Measurements from ENCODE around the gene PCBP4. TPM values are rescaled to one million over a fixed set of nuclear protein-coding genes. Genes with fewer than 3 reads are reported as not detected.

The PCBP4 gene
- total RNA-seq, result 73.0 TPM
- long read RNA-seq, transcript PCBP4-202 (13 exons, 2,015 nt), result major isoform, 48 of 159 reads
- long read RNA-seq, transcript PCBP4-205 (14 exons, 2,147 nt), result minor isoform, 18 of 159 reads
- long read RNA-seq, partial matches to known transcripts, result 19 of 159 reads
- long read RNA-seq, other reads (novel, unspliced or antisense), result 71 of 159 reads

- Histone ChIP-seq H3K4me3 (peak within 1 kb of the TSS; percentile 85), H3K4me1 (peaks cover 88% of the 10 kb centered on the region), H3K27me3 (ENCODE audit: low read depth) (no peaks in the 10 kb centered on the region), H3K9me3 (replicated peaks) (no peaks in the 10 kb centered on the region), H3K36me3 (no peaks in the 10 kb centered on the region), H3K27ac (replicated peaks) (peak within 1 kb of the TSS; percentile 98)
- intact Hi-C loops (cut with micrococcal nuclease), result no loop called here
- peak; percentile 78 for DNase-seq
- TF ChIP-seq, protein P1, sequence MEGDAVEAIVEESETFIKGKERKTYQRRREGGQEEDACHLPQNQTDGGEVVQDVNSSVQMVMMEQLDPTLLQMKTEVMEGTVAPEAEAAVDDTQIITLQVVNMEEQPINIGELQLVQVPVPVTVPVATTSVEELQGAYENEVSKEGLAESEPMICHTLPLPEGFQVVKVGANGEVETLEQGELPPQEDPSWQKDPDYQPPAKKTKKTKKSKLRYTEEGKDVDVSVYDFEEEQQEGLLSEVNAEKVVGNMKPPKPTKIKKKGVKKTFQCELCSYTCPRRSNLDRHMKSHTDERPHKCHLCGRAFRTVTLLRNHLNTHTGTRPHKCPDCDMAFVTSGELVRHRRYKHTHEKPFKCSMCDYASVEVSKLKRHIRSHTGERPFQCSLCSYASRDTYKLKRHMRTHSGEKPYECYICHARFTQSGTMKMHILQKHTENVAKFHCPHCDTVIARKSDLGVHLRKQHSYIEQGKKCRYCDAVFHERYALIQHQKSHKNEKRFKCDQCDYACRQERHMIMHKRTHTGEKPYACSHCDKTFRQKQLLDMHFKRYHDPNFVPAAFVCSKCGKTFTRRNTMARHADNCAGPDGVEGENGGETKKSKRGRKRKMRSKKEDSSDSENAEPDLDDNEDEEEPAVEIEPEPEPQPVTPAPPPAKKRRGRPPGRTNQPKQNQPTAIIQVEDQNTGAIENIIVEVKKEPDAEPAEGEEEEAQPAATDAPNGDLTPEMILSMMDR (IDR thresholded peaks at IDR 0.05; ENCODE audit: borderline replicate concordance), result no peak
Observed at GRCh38 chr3:51967384-51968169, at the start of gene PCBP4. PCBP4 (minus strand) TSS chr3:51967454; CDS start chr3:51961240, 6,214 bp downstream.

DNA sequence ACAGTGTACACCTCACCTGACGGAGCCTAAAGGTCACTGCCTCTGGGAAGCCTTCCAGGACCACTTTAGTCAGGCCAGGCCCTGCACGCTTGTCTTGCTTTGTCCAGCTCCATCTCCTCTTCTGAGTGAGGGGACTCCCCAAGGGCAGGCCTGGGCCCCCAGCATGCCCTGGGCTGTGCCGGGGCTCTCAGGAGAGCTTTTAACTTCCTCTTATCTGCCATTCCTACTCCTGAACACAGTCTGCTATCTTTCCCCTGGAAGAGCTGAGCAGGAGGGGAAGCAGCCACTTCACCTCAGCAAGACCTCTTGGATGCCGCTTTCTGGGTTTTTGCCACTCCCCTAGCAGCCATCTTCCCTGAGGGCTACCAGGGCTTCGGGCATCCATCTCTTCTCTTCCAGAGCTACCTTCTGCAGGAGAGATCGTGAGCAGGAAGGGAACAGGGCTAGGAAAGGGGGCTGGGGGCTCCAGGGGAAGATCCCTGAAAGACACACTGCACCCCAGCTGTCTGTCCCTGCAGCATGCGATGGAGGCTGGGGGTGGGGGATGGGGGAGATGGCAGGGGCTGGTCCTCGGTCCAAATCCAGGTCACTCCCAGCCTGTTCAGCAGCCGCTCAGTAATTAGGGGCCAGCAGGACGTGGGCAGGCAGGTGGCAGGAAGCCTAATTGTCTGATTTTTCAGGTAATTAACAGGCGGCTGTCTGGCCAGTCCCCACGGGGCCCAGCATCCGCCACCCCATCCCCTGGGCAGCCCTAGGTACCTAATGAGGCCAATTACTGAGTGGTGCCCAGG is 48.4 kb upstream of the PCBP4 start:
- TF ChIP-seq, protein P1 (IDR thresholded peaks at IDR 0.05; ENCODE audit: borderline replicate concordance), result no peak
- H3K9me3 ChIP-seq (replicated peaks), result no peaks in the 10 kb centered on the region

GRCh38 chr3:52014613-52015012 is 47.4 kb upstream of the PCBP4 start:
- Histone ChIP-seq H3K27me3 (ENCODE audit: low read depth) (no peaks in the 10 kb centered on the region), H3K9me3 (replicated peaks) (no peaks in the 10 kb centered on the region), H3K4me1 (peaks cover 66% of the 10 kb centered on the region), H3K27ac (replicated peaks) (no peak overlapping the region), H3K36me3 (no peaks in the 10 kb centered on the region), H3K4me3 (no peak overlapping the region)
- TF ChIP-seq, protein P1 (IDR thresholded peaks at IDR 0.05; ENCODE audit: borderline replicate concordance), result no peak
- DNase-seq, result no peak
- intact Hi-C loops (cut with micrococcal nuclease), result no loop called here

More for the DNA sequence above, 48.4 kb upstream of the PCBP4 start:
- no peaks in the 10 kb centered on the region for H3K27me3 ChIP-seq (ENCODE audit: low read depth)
- intact Hi-C loops (cut with micrococcal nuclease), result no loop called here
- peak overlapping the region; percentile 92 for H3K27ac ChIP-seq (replicated peaks)
- DNase-seq, result no peak
- no peak overlapping the region for H3K4me3 ChIP-seq
- peaks cover 76% of the 10 kb centered on the region for H3K4me1 ChIP-seq
- H3K36me3 ChIP-seq, result no peaks in the 10 kb centered on the region

DNA sequence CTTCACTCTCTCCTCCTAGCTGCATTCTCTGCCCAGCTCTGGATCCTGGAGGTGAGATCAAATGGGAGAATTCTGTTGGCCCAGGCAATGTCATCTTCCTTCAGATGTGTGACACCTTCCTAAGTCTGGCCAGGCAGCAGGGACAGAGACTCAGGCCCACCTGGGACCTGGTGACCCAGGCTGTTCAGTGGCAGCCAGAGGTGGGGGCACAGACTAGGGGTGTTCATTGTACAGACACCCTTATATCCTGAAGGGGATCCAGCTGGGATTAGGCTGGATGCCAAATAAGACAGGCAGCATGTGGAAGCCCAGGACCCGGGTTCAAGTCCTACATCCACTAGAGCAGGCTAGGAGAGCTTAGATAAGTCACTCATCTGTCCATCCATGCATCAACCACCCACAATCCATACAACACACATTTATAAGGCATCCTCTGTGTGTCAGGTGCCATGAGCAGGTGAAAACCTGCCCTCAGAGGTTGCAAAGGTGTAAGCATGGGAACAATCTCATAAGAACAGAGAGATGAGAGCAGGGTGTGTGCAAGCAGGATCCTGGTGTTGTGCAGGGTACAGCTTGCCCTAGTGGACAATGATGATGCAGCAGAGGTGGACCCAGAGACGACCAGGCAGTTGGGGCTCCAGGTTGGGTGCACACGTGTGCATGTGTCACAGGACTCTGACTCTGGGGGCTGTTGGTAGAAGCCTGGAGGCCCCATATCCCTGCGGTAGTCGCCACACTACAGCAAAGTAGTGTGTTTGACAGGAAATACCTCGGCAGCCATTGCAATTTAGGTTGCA is 46.7 kb upstream of the PCBP4 start:
- TF ChIP-seq, protein P1 (IDR thresholded peaks at IDR 0.05; ENCODE audit: borderline replicate concordance), result no peak
- Histone ChIP-seq H3K27me3 (ENCODE audit: low read depth) (no peaks in the 10 kb centered on the region), H3K4me1 (peaks cover 60% of the 10 kb centered on the region), H3K9me3 (replicated peaks) (no peaks in the 10 kb centered on the region), H3K27ac (replicated peaks) (no peak overlapping the region), H3K4me3 (no peak overlapping the region), H3K36me3 (no peaks in the 10 kb centered on the region)
- intact Hi-C loops (cut with micrococcal nuclease), result no loop called here
- no peak for DNase-seq

DNA sequence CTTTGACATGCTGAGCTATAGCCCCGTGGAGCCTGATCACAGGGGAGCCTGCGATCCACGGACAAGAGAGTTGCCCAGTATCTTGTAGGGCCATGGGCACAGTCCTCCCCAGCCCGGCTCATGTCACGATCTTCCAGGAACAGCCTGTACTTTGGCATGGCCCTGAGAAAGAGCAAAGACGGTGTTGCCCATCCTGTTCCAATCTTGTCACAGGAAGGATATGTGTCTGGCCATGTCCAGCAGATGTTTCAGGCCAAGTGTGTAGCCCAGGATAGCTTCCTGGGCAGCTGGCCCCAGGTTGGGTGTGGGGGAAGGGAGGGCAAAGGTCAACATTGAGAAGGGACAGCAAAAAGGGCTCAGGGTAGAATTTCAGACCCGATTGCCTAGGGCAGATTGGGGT is 45.4 kb upstream of the PCBP4 start:
- intact Hi-C loops (cut with micrococcal nuclease), result no loop called here
- no peaks in the 10 kb centered on the region for H3K9me3 ChIP-seq (replicated peaks)
- DNase-seq, result no peak
- H3K36me3 ChIP-seq, result no peaks in the 10 kb centered on the region
- no peak overlapping the region for H3K4me3 ChIP-seq
- H3K4me1 ChIP-seq, result peaks cover 52% of the 10 kb centered on the region
- TF ChIP-seq, protein P1 (IDR thresholded peaks at IDR 0.05; ENCODE audit: borderline replicate concordance), result no peak
- H3K27ac ChIP-seq (replicated peaks), result peak overlapping the region; percentile 33
- H3K27me3 ChIP-seq (ENCODE audit: low read depth), result no peaks in the 10 kb centered on the region
